Fibroblast of lung (primary cell): ENCODE data around the gene BBS2.

ENCODE experiments used
- EZH2 ChIP-seq: IDR thresholded peaks from 2 replicates; pipeline ENCODE4 v1.5.1; 2012; ENCODE audit warnings: low read length, control low read depth, mild to moderate bottlenecking; ENCODE audit errors: missing control alignments
- TF ChIP-seq, protein P1 (sequence below), 2 donors: IDR thresholded peaks in 1 of 2; conservative IDR thresholded peaks in 1 of 2; 1 replicate in 1 of 2; 2 replicates in 1 of 2; pipeline ENCODE4 v1.5.1; 2011 to 2012; ENCODE audit warnings: low read length in 2 of 2, control low read depth in 1 of 2, inconsistent platforms in 1 of 2, low read depth in 1 of 2, mild to moderate bottlenecking in 1 of 2

DNA sequence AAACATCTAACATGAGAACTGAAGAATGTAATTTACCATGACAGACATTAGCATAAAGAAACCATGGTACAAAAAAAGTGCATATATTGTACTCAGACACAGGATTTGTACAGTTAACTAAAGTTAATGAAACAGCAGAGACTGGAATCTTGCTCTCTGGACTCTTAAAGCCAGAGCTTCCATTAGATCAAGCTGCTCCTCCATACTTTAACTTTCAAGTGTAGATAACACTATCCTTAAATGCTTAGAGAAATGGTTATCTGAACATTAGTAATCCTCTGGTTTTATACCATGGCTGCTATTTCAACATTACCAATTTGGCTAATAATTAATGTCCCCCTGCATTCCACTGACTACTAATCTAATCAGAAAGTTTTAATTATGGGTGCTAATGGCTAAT is 71.8 kb downstream of the BBS2 start:
- TF ChIP-seq, protein P1, sequence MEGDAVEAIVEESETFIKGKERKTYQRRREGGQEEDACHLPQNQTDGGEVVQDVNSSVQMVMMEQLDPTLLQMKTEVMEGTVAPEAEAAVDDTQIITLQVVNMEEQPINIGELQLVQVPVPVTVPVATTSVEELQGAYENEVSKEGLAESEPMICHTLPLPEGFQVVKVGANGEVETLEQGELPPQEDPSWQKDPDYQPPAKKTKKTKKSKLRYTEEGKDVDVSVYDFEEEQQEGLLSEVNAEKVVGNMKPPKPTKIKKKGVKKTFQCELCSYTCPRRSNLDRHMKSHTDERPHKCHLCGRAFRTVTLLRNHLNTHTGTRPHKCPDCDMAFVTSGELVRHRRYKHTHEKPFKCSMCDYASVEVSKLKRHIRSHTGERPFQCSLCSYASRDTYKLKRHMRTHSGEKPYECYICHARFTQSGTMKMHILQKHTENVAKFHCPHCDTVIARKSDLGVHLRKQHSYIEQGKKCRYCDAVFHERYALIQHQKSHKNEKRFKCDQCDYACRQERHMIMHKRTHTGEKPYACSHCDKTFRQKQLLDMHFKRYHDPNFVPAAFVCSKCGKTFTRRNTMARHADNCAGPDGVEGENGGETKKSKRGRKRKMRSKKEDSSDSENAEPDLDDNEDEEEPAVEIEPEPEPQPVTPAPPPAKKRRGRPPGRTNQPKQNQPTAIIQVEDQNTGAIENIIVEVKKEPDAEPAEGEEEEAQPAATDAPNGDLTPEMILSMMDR (conservative IDR thresholded peaks at IDR 0.05 in 1 of 2, IDR thresholded peaks at IDR 0.05 in 1 of 2; ENCODE audit: low read depth in 1 of 2, low read length in 2 of 2) = no peak
- TF ChIP-seq EZH2 = no peak
